CD4-positive, alpha-beta T cell treated with Interleukin-15 for 1 hour (primary cell): ENCODE data around the gene CC2D2B.
"Not testable (repeated sequence)": the region's sequence is repeated elsewhere in the genome, so short reads cannot be mapped to it uniquely, and the experiment has no call there.

Source experiments
- DNase-seq: peaks from one replicate; pipeline ENCODE4 v3.0.0-alpha.2; 2020

CC2D2B gene

DNA sequence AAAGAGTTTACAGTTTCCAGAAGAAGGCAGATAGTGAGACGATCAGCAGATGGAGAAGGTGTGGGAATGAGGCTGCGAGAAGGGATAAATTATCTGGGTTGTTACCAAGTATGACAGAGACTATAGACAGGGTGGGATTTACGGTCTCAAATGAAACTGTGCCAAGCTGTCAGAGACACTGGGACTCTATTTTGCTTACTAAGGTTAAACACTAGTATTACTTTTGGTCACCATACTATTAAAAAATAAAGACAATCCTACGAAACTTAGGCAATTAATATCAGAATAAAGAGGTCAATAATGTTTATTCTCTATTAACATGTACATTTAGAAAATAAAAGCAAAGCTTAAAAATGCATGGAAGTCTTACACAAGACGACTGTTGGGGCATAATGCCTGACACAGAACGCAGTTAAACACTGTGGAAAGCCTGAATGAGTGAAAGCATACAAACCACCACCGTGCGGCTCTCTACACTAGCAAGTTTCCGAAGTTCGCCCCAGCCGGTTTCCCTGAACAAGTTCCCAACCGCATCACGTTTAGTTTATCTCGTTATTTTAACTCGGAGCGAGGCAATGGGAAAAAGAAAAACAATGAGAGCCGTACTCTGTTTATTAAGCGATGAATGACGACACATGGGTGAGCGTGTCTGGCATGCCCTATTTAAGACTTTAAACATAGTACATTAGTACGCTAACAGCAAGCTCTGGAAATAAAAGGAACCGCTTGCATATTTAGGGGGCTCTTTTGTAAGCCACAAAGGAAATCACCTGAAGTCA is 909 bp upstream of the CC2D2B start:
- DNase-seq, result no peak

DNA sequence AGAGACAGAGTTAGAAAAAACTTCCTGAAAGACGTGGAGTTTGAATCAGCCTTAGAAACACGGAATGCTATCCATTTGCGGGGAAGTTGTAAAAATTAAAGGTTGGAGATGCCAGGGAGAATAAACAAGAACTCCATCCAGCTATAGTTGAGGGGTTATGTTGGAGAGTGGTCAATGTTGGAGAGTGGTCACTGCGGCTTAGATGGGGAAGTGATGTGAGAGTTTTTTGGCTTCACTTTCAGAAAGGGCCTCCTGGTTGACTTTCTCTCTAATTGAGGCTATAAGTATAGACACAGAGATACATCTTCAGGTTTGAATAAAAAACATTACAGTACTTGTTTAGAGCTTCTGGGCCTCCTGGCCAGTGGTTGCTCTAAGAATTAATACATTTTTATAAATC is 675 bp downstream of the CC2D2B start:
- no peak for DNase-seq

DNA sequence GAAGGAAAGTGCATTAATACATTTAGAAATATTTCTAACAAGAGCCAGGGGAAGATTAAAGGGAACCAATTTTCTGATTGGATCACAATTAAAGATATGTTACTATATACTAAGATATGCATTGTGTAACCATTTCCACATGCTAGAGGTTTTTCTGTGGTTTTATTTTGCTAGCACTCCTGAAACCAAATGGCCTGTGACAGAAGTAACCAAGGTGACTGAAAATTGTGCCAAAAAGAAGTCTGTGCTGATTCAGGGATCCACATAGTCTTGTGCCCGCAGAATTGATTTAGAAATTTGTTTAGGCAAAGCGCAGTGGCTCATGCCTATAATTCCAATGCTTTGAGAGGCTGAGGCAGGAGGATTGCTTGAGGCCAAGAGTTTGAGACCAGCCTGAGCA is 1.8 kb downstream of the CC2D2B start:
- no peak for DNase-seq

DNA sequence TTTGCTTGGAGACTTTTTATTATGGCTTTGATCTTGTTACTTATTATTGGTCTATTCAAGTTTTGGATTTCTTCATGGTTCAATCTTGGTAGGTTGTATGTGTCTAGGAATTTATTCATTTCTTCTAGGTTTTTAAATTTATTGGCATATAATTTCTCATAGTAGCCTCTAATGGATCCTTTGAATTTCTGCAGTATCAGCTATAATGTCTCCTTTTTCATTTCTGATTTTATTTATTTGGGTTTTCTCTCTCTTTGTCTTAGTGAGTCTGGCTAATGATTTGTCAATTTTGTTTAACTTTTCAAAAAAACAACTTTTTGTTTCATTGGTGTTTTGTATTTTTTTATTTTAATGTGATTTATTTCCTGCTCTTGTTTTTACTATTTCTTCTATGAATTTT is 8.3 kb downstream of the CC2D2B start:
- not testable (repeated sequence) for DNase-seq

DNA sequence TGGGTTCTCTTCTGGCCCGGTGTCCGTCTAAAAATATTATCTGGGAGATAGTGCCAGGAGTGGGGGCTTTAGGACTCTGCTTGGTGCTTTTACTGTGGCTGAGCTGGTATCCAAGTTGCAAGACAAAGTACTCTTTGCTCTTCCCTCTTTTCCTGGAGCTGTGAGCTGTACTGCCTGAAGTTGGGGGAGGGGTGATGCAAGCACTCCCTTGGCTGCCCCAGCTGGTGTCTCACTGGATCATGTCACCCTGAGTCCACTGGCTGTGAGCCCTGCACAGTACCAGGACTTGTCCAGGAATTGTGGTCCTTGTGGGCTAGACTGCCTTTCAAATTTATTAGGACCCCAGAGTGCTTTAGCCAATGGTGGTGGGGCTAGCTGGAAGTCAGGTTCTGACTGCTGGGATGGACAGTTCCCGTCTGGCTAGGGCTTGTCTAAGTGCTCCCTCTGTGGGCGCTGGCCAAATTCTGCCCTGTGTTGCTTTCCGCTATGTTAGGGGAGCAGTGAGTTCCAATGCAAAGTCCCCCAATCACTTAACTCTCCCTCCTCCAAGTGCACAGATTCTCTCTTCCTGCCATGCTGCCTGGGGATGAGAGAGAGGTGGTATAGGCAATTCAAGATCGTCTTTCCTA is 13.1 kb downstream of the CC2D2B start:
- DNase-seq, result no peak

DNA sequence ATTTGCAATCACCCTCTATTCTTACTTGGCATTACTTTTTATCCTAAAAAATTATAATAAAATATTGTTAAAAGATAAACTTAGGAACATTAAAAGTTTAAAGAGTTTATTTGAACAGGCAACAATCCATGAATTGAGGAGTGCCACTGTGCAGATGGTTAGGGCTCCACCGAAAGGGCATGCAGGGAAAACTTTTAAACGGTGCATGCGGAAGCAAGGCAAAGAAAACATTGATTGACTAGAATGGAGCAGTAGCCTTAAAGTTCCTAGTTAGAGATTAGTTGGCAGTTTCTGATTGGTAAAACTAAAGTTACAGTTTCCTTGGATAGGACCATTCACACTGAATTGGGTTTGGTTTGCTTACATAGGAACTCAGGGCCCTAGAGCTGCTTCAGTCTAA is 17.3 kb downstream of the CC2D2B start:
- no peak for DNase-seq

DNA sequence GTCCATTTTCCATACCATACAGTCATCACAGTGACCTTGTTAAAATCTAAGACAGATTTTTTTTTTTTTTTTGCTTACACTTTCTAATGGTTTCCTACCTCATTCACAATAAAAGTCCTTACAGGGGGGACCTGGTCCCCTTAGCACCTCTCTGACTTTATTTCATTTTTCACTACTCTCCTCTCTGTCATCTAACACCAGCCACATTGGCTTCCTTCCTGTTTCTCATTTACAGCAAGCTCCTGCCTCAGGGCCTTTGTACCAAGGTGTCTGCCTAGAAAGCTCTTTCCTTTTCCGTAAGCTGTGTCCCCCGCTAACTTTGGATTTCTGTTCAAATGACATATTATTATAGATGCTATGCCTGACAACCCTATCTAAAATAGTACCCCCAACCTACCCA is 27.7 kb downstream of the CC2D2B start:
- no peak for DNase-seq

DNA sequence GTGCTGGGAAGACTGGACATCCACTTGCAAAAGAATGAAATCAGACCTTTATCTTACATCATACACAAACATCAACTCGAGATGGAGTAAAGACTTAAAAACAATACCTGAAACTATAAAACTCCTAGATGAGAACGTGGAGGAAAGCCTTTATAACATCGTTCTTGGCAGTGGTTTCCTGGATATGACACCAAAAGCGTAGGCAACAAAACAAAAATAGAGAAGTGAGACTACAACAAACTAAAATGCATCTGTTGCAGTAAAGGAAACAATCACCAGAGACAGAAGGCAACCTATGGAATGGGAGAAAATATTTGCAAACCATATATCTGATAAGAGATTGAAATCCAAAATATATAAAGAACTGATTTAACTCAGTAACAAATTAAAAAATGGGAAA is 33.3 kb downstream of the CC2D2B start:
- DNase-seq, result no peak

DNA sequence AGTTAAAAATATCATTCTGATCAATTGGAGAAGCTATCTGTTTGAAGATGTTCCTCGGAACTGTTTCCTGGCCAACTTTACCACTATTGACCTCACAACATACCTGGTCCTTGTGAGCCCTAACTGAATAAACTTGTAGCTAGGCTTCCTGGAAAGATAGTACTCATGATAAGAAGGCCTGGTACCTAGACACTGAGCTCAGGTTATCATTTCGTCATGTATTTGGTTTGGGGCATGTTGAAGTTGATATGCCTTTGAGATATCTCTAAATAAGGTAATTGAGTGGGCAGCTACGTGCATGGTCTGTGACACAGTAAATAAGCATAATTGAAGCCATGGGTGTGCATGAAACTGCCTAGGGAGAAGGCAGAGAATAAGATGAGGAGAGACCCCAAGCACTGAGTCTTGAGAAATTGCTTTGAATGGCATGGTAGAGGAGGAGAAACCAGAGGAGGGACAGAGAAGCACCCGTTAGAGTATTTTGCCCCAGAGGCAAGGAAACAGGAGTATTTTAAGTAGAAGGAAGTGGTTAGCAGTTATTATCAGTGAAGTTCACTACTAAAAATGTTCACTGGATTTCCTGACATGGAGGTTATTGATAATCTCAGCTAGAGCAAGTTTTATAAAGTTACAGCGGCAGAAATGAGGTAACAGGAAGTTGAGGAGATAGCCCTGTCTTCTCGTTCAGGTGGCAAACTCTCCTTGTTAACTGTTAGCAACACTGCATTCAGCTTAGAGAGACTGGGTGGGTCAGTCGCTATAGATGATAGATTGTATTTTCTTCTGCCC is 55.6 kb downstream of the CC2D2B start:
- DNase-seq, result no peak

DNA sequence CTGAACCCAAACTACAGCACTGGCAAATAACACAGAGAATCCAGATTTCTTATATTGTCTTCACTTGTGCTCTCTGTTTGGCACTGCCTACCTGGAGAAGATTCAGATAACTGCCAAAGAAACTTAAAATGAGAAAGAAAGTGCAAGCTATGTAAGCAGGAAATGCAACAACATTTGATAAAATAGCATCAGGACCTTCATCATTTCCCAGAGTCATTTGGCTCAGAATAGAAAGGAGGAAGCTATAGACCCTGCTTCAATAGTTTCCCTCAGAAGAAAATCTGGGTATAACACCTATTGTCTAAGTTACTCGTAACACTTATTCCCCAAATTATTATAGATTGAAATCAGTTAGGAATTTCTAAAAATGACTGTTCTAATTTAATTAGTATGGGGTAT is 56.2 kb downstream of the CC2D2B start:
- no peak for DNase-seq

DNA sequence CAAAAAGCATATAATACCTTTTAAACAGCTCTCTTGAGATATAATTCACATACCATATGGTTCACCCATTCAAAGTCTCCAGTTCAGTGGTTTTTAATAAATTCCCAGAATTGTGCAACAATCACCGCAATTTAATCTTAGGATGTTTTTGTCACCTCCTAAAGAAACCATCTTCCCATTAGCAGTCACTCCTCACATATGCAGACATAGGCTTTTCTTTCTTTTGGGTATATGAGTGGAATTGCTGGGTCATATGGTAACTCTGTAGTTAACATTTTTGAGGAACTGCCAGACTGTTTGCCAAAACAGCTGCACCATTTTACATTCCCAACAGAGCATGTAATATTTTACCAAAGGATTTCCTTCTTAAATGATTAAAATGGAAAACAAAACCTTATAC is 57.0 kb downstream of the CC2D2B start:
- no peak for DNase-seq

DNA sequence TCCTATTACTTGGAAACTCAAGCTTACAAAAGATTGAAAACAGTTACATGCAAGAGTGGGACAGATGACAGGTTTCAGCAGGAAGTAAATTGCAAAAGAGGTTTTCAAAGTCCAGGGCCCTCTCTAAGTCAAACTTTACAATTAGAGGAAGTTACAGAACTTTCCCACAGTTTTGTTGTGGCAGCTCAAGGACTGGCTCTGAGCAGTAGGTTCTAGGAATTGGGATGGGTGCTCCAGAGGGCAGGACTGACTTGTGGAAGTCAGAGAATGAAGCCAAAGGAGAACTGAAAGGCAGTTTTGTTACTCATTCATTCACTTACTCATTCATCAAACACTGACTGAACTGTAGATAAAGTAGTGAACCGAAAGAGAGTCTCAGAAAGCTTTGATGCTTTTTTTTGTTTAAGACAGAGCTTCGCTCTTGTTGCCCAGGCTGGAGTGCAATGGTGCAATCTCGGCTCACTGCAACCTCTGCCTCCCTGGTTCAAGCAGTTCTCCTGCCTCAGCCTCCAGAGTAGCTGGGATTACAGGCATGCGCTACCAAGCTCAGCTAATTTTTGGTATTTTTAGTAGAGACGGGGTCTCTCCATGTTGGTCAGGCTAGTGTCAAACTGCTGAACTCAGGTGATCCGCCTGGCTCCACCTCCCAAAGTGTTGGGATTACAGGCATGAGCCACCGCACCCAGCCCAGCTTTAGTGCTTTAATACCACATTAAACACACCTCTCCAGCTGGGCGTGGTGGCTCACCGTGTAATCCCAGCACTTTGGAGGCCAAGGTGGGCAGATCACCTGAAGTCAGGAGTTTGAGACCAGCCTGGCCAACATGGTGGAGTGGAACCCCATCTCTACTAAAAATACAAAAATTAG is 68.8 kb downstream of the CC2D2B start:
- DNase-seq, result no peak

DNA sequence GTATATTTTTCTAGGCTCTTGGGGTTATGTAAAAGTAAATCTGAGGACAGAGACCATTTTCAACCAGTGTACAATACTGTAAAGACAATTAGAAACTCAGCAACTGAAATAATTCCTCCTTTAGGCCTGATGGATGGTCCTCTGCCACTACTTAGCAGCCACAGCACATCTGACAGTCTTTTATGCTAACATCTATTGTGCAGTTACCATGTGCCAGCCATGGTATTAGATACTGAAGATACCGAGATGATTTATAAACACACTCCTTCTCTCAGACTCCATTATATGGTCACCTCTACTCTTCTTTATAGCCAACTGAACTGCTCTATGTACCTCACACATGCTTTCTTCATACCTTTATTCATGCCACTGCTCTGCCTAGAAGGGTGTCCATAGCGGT is 74.4 kb downstream of the CC2D2B start:
- DNase-seq, result no peak

DNA sequence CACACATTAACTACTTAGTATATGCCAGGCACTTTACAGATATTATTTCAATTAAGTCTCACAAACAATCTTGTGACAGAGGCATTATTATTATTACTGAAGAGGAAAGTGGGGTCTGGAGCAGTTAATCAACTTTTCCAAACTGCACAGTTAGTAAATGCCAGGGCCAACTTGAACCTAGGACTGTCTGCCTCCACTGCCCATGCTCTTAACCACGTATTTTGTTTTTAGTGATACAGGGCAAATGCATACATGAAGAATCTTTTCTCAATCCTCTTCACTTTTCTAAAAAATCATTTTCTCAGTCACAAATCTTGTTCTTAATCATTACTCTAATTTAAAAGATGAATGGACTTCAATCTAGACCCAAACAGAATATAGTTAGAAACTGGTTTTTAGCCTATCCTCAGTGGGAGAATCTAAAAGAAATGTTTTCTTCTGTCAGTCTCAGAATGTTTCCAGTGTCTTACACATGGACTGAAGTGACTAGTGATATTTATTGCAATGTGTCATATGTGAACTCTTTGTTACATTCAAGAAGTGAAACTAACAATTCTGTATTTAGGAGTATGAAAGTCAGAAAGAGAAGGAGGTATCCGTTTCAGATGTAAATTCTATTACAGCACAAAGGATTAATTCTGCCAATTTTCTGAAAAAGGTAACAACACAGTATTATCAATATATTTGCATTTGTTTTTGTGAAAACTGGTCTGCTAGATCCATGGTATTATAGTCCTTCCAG is 80.1 kb downstream of the CC2D2B start:
- DNase-seq, result no peak

DNA sequence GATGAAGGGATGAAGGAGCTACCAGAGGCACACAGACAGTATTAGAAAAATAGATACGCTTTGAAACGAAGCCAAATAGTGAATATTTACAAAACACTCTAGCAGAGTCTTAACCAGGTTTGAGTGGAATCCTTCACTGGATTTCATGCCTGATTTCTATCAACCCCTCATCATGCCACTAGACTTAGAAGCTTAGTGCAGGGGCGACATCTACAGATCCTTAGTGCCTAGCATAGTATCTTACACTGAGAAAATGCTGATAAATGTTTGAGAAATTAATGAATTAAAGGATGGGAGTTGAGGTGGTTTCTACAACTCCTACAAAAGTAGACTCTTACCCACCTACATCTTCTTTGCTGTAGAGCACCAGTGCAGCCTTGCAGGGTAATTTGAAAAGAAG is 80.9 kb downstream of the CC2D2B start:
- no peak for DNase-seq

DNA sequence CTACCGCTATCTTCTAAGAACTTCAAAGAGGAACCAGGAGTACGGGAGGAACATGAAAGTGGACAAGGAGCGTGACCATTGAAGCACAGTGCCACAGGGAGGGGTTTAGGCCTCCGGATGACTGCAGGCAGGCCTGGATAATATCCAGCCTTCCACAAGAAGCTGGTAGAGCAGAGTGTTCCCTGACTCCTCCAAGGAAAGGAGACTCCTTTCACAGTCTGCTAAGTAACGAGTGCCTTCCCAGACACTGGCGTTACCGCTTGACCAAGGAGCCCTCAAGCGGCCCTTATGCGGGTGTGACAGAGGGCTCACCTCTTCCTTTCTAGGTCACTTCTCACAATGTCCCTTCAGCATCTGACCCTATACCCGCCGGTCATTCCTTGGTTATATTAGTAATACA is 86.6 kb downstream of the CC2D2B start:
- DNase-seq, result not testable (repeated sequence)

DNA sequence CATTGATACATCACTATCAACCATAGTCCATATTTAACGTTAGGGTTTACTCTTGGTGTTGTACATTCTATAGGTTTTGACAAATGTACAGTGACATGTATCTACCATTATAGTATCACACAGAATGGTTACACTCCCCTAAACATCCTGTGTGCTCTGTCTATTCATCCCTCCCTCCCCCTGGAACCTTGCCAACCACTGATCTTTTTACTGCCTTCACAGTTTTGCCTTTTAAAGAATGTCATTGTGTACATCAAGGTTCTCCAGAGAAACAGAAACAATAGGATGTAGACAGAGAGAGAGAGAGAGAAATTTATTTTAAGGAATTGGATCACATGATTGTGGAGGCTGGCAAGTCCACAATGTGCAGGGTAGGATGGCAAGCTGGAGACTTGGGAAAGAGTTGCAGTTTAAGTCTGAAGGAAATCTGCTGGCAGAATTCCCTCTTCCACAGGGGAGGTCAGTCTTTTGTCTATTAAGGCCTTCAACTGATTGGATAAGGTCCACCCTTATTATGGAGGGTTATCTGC is 90.5 kb downstream of the CC2D2B start:
- no peak for DNase-seq

DNA sequence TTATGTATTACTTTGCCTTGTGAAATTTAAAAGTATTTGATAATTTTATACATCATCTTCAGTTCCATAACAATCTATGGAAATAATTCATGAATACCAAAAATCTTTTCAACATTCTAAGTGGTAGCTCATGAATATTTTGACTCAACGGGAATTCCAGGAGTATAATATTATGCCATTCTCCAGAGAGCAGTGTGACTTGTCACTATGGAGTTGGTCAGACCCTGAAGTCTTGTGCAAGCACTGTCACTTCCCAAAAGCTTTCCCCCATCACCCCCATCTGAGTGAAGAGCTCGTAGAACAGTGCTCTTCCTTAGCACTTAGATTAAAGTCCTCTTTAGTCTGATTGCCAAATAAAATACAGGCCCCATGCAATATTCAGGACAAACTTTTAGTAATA is 106.2 kb downstream of the CC2D2B start:
- DNase-seq, result no peak

DNA sequence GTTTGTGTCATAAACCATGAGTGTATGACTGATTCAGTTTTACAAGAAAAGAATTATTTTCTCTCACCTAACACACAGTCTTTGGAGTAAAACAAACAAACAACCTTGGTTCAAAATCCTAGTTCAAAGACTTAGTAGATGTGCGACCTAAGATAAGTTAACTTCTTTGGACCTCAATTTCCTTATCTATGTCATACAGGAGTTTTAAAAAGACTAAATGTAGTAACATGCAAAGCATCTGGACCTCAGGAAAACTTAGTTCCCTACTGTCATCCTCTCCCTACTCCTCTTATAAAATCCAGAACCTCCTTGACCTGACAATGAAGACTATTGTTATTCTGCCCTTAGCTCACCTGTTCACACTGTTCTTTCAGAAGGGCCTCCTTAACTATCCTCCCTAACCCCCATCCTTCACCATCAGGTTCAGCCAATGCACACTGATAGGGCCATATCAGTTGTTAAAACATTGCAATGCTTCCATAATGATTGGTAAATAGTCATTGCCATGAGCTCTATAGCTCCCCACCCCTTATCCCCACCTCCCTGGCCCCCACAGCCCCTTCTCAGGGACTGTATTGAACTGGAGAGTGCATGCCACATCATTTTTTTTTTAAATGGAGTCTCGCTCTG is 106.8 kb downstream of the CC2D2B start:
- no peak for DNase-seq

DNA sequence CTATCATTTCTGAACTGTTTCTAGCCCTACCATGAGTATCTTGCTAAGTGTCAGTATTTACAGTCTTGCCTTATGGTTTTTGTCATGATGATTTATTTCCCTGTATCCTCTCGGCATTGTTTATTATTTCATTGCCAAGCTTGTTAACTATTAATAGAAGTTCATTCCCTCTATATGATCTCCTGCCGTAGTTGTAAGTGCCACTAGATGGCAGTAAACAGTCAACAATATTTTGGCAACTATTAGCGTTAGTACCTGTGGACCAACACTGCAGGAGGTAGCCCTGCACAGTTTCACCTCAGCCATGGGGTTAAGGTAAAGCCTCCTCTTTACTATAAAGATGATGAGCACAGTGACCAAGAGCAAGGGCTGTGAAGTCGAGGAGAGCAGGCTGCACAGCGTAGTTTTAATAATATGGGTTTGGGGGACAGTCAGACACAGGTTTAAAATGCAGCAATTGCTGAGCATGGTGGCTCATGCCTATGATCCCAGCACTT is 109.5 kb downstream of the CC2D2B start:
- DNase-seq, result peak; percentile 17

DNA sequence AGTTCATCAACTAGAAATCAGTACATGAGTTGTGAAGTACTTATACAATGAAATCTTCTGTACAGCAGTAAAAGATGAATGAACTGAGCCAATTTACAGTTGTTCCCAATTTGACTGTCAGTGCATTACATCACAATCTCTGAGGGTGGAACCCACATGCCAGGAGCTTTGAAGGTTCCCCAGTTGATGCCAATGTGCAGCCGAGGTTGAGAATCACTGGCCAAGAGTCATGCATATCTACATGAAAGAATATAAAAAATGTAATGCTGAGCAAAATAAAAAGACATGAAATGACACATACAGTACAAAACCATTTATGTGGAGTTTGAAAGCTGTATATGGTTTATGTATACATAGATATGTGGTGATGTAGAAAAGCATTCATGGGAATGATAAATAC is 113.6 kb downstream of the CC2D2B start:
- DNase-seq, result no peak
